Activated CD8-positive, alpha-beta memory T cell treated with anti-CD3 and anti-CD28 coated beads, Interleukin-2, amount 10 ng/mL, durations not matched to agents 7 days and 5 days (primary cell): Measurements from ENCODE around the gene SPATA21. TPM values are rescaled to one million over a fixed set of nuclear protein-coding genes. Genes with fewer than 3 reads are reported as not detected.

Source experiments
- ATAC-seq: fragments of 150-1000 bp; cut with Tn5 transposase; one replicate; pipeline ENCODE4 v1.10.0; 2021; ENCODE audit warnings: moderate library complexity
- CTCF ChIA-PET: fragments of 350-600 bp; sonication (Branson Sonifier 250); formaldehyde crosslinking; loops from one replicate; lab custom pipeline; 2021; ENCODE audit warnings: antibody characterized with exemption; lab: Charles Lee
- DNase-seq: peaks from one replicate; pipeline ENCODE4 v3.0.0-alpha.2; 2020
- H3K27ac Mint-ChIP-seq: one replicate; pipeline ENCODE4 v1.8.0; 2021; ENCODE audit warnings: mild to moderate bottlenecking, mixed read lengths
- H3K27me3 Mint-ChIP-seq: one replicate; pipeline ENCODE4 v1.8.0; 2021; ENCODE audit warnings: mixed read lengths
- H3K36me3 Mint-ChIP-seq: one replicate; pipeline ENCODE4 v1.8.0; 2021; ENCODE audit warnings: mild to moderate bottlenecking, mixed read lengths
- H3K4me1 Mint-ChIP-seq: one replicate; pipeline ENCODE4 v1.8.0; 2021; ENCODE audit warnings: mixed read lengths
- H3K4me3 Mint-ChIP-seq: one replicate; pipeline ENCODE4 v1.8.0; 2021; ENCODE audit warnings: mild to moderate bottlenecking, moderate library complexity, mixed read lengths
- H3K9me3 Mint-ChIP-seq: one replicate; pipeline ENCODE4 v1.8.0; 2022; ENCODE audit warnings: low read depth, mixed read lengths
- total RNA-seq, 2 experiments: library from RNA; stranded (reverse); gene quantifications; one replicate each; pipeline ENCODE4 v1.2.3, GENCODE V29; 2021

SPATA21 gene
- total RNA-seq, 2 experiments from 2014 or later: not detected

GRCh38 chr1:16380868-16381267, 56.4 kb downstream of the SPATA21 start:
- Mint-ChIP-seq H3K27me3 (no peaks in the 10 kb centered on the region), H3K27ac (no peak overlapping the region), H3K36me3 (peaks cover 19% of the 10 kb centered on the region), H3K4me1 (peaks cover 39% of the 10 kb centered on the region), H3K9me3 (no peaks in the 10 kb centered on the region), H3K4me3 (no peak overlapping the region)
- CTCF ChIA-PET: interaction anchor here (0.7 to 1.5 kb wide), 2 partner anchors 13 to 302 kb away, joined by 3 to 5 read pairs; no protein-coding TSS in a partner anchor
- DNase-seq (no peak), ATAC-seq (no peak)

- DNase-seq: no peak
- peaks cover 42% of the 10 kb centered on the region for H3K4me1 Mint-ChIP-seq
- H3K4me3 Mint-ChIP-seq: no peak overlapping the region
- peaks cover 20% of the 10 kb centered on the region for H3K36me3 Mint-ChIP-seq
- no peak for ATAC-seq
- H3K27me3 Mint-ChIP-seq: no peaks in the 10 kb centered on the region
- CTCF ChIA-PET: no interaction called here
- no peak overlapping the region for H3K27ac Mint-ChIP-seq
- no peaks in the 10 kb centered on the region for H3K9me3 Mint-ChIP-seq
Measured at GRCh38 chr1:16378443-16378842, 58.8 kb downstream of the SPATA21 start.

- CTCF ChIA-PET: interaction anchor here (1.3 kb wide), 1 partner anchor 65 kb away, joined by 4 read pairs; no protein-coding TSS in a partner anchor
- Mint-ChIP-seq H3K4me3 (no peak overlapping the region), H3K9me3 (no peaks in the 10 kb centered on the region), H3K27ac (no peak overlapping the region), H3K27me3 (no peaks in the 10 kb centered on the region), H3K36me3 (peaks cover 27% of the 10 kb centered on the region), H3K4me1 (peaks cover 51% of the 10 kb centered on the region)
- ATAC-seq: no peak
- DNase-seq: no peak
Measured at GRCh38 chr1:16376971-16377370, 60.3 kb downstream of the SPATA21 start.

- H3K27me3 Mint-ChIP-seq: no peaks in the 10 kb centered on the region
- no peaks in the 10 kb centered on the region for H3K9me3 Mint-ChIP-seq
- CTCF ChIA-PET: interaction anchor here (1.3 to 2.1 kb wide), 3 partner anchors 13 to 66 kb away, joined by 3 to 7 read pairs (median 4); partner anchors contain the start of gene NECAP2
- peaks cover 59% of the 10 kb centered on the region for H3K4me1 Mint-ChIP-seq
- peaks cover 31% of the 10 kb centered on the region for H3K36me3 Mint-ChIP-seq
- H3K4me3 Mint-ChIP-seq: no peak overlapping the region
- H3K27ac Mint-ChIP-seq: peak overlapping the region; percentile 27
- DNase-seq: no peak
- ATAC-seq: no peak
Measured at GRCh38 chr1:16375521-16376340, 61.5 kb downstream of the SPATA21 start.

GRCh38 chr1:16374266-16374665, 63.0 kb downstream of the SPATA21 start:
- ATAC-seq: no peak
- Mint-ChIP-seq H3K4me1 (peaks cover 67% of the 10 kb centered on the region), H3K36me3 (peaks cover 30% of the 10 kb centered on the region), H3K9me3 (no peaks in the 10 kb centered on the region), H3K27ac (peak overlapping the region; percentile 69), H3K4me3 (no peak overlapping the region), H3K27me3 (no peaks in the 10 kb centered on the region)
- DNase-seq: no peak
- CTCF ChIA-PET: interaction anchor here (1.3 to 2.1 kb wide), 4 partner anchors 12 to 130 kb away, joined by 3 to 7 read pairs (median 3); partner anchors contain the start of gene NECAP2

GRCh38 chr1:16372535-16373285, 64.5 kb downstream of the SPATA21 start:
- H3K27ac Mint-ChIP-seq: peak overlapping the region; percentile 89
- H3K27me3 Mint-ChIP-seq: no peaks in the 10 kb centered on the region
- no peaks in the 10 kb centered on the region for H3K9me3 Mint-ChIP-seq
- no peak for DNase-seq
- CTCF ChIA-PET: interaction anchor here (0.6 to 2.5 kb wide), 7 partner anchors 9 to 493 kb away, joined by 3 to 12 read pairs (median 4); partner anchors contain the start of gene NECAP2
- H3K4me1 Mint-ChIP-seq: peaks cover 73% of the 10 kb centered on the region
- peak overlapping the region; percentile 64 for H3K4me3 Mint-ChIP-seq
- peaks cover 34% of the 10 kb centered on the region for H3K36me3 Mint-ChIP-seq
- ATAC-seq: no peak

- peak overlapping the region; percentile 89 for H3K27ac Mint-ChIP-seq
- DNase-seq (peak; percentile 51), ATAC-seq (peak; percentile 10)
- CTCF ChIA-PET: interaction anchor here (0.8 to 2.5 kb wide), 9 partner anchors 8 to 155 kb away, joined by 3 to 12 read pairs (median 4); partner anchors contain the start of genes FBXO42 and NECAP2
- peaks cover 68% of the 10 kb centered on the region for H3K4me1 Mint-ChIP-seq
- H3K9me3 Mint-ChIP-seq: no peaks in the 10 kb centered on the region
- no peaks in the 10 kb centered on the region for H3K27me3 Mint-ChIP-seq
- H3K4me3 Mint-ChIP-seq: peak overlapping the region; percentile 64
- H3K36me3 Mint-ChIP-seq: peaks cover 31% of the 10 kb centered on the region
Measured at GRCh38 chr1:16371725-16372124, 65.5 kb downstream of the SPATA21 start.

- H3K4me3 Mint-ChIP-seq: no peak overlapping the region
- ATAC-seq (no peak), DNase-seq (no peak)
- H3K36me3 Mint-ChIP-seq: peaks cover 31% of the 10 kb centered on the region
- CTCF ChIA-PET: interaction anchor here (4.0 kb wide), 1 partner anchor 70 kb away, joined by 16 read pairs; the partner anchor contains the start of gene NECAP2
- H3K27me3 Mint-ChIP-seq: no peaks in the 10 kb centered on the region
- H3K4me1 Mint-ChIP-seq: peaks cover 55% of the 10 kb centered on the region
- H3K9me3 Mint-ChIP-seq: no peaks in the 10 kb centered on the region
- peak overlapping the region; percentile 19 for H3K27ac Mint-ChIP-seq
Measured at GRCh38 chr1:16369821-16370220, 67.4 kb downstream of the SPATA21 start.

GRCh38 chr1:16367968-16368890, 69.0 kb downstream of the SPATA21 start:
- peaks cover 52% of the 10 kb centered on the region for H3K4me1 Mint-ChIP-seq
- H3K4me3 Mint-ChIP-seq: peak overlapping the region; percentile 99
- H3K9me3 Mint-ChIP-seq: no peaks in the 10 kb centered on the region
- H3K27ac Mint-ChIP-seq: peak overlapping the region; percentile 99
- CTCF ChIA-PET: interaction anchor here (0.7 to 7.4 kb wide), 7 partner anchors 13 to 289 kb away, joined by 3 to 84 read pairs (median 3); partner anchors contain the start of genes FBXO42 and NECAP2
- DNase-seq: peak; percentile 49
- H3K36me3 Mint-ChIP-seq: peaks cover 22% of the 10 kb centered on the region
- no peaks in the 10 kb centered on the region for H3K27me3 Mint-ChIP-seq
- ATAC-seq: no peak

- H3K27me3 Mint-ChIP-seq: no peaks in the 10 kb centered on the region
- H3K36me3 Mint-ChIP-seq: peaks cover 16% of the 10 kb centered on the region
- ATAC-seq (peak; percentile 76), DNase-seq (peak; percentile 90)
- H3K27ac Mint-ChIP-seq: peak overlapping the region; percentile 99
- CTCF ChIA-PET: interaction anchor here (0.7 to 7.4 kb wide), 6 partner anchors 13 to 150 kb away, joined by 3 to 84 read pairs (median 4); partner anchors contain the start of genes FBXO42 and NECAP2
- H3K4me3 Mint-ChIP-seq: peak overlapping the region; percentile 99
- no peaks in the 10 kb centered on the region for H3K9me3 Mint-ChIP-seq
- peaks cover 48% of the 10 kb centered on the region for H3K4me1 Mint-ChIP-seq
Measured at GRCh38 chr1:16367258-16367967, 69.8 kb downstream of the SPATA21 start.

- peak within 1 kb of the TSS; percentile 99 for H3K4me3 Mint-ChIP-seq
- H3K36me3 Mint-ChIP-seq: peaks cover 12% of the 10 kb centered on the region
- no peaks in the 10 kb centered on the region for H3K27me3 Mint-ChIP-seq
- CTCF ChIA-PET: interaction anchor here (1.2 to 7.4 kb wide), 6 partner anchors 13 to 286 kb away, joined by 3 to 84 read pairs (median 10); partner anchors contain the start of genes FBXO42 and NECAP2
- ATAC-seq (peak; percentile 89), DNase-seq (peak; percentile 98)
- no peaks in the 10 kb centered on the region for H3K9me3 Mint-ChIP-seq
- peaks cover 42% of the 10 kb centered on the region for H3K4me1 Mint-ChIP-seq
- peak within 1 kb of the TSS; percentile 99 for H3K27ac Mint-ChIP-seq
Measured at GRCh38 chr1:16366722-16367257, 70.4 kb downstream of the SPATA21 start, which contains the start of gene SZRD1. Gene SZRD1 (plus strand): TSS chr1:16367242. CDS start chr1:16367258, 16 bp downstream.
